HepG2 (cell line): ENCODE data around the gene CD300LB. TPM values are rescaled to one million over a fixed set of nuclear protein-coding genes. Genes with fewer than 3 reads are reported as not detected.

Source experiments
- ADNP ChIP-seq: sonication (generic); formaldehyde crosslinking; IDR thresholded peaks from 2 replicates; pipeline ENCODE4 v1.4.0; 2020; ENCODE audit warnings: missing genetic modification reagents
- CAMTA2 ChIP-seq: sonication (generic); formaldehyde crosslinking; IDR thresholded peaks from 2 replicates; pipeline ENCODE4 v1.4.0; 2020; ENCODE audit warnings: mild to moderate bottlenecking, missing genetic modification reagents, borderline replicate concordance
- CHCHD3 ChIP-seq: sonication (generic); formaldehyde crosslinking; IDR thresholded peaks from 2 replicates; pipeline ENCODE4 v1.8.0; 2022; ENCODE audit warnings: mild to moderate bottlenecking, missing genetic modification reagents, moderate library complexity
- CREB1 ChIP-seq, 2 experiments: fragments of 450-650 bp in 1 of 2; IDR thresholded peaks; 2 replicates each; pipeline ENCODE4 v1.6.1; 2016 to 2017; ENCODE audit warnings: control low read depth in 1 of 2, mild to moderate bottlenecking in 1 of 2, missing compliant biosample characterization in 1 of 2, missing genetic modification characterization in 1 of 2
- HCFC1 ChIP-seq: fragments of 150-350 bp; IDR thresholded peaks from 2 replicates; pipeline ENCODE4 v1.6.1; 2014; ENCODE audit warnings: low read depth, low read length
- HDAC2 ChIP-seq: sonication (generic); formaldehyde crosslinking; IDR thresholded peaks from 2 replicates; pipeline ENCODE4 v1.4.0; 2020; ENCODE audit warnings: missing genetic modification reagents
- JUNB ChIP-seq: sonication (generic); formaldehyde crosslinking; IDR thresholded peaks from 2 replicates; pipeline ENCODE4 v1.8.0; 2022; ENCODE audit warnings: missing genetic modification reagents, mild to moderate bottlenecking, borderline replicate concordance
- MTF1 ChIP-seq: sonication (generic); formaldehyde crosslinking; IDR thresholded peaks from 2 replicates; pipeline ENCODE4 v1.5.0; 2020; ENCODE audit warnings: missing genetic modification reagents
- MYNN ChIP-seq: sonication (generic); formaldehyde crosslinking; IDR thresholded peaks from 2 replicates; pipeline ENCODE4 v1.4.0; 2020; ENCODE audit warnings: mild to moderate bottlenecking, low read depth, missing genetic modification reagents
- NCOA1 ChIP-seq: sonication (generic); formaldehyde crosslinking; IDR thresholded peaks from 2 replicates; pipeline ENCODE4 v1.9.0; 2021; ENCODE audit warnings: missing genetic modification reagents
- NFATC3 ChIP-seq: sonication (generic); formaldehyde crosslinking; IDR thresholded peaks from 2 replicates; pipeline ENCODE4 v1.5.1; 2020; ENCODE audit warnings: mild to moderate bottlenecking, missing genetic modification reagents
- SCMH1 ChIP-seq: sonication (generic); formaldehyde crosslinking; IDR thresholded peaks from 2 replicates; pipeline ENCODE4 v1.9.0; 2021; ENCODE audit warnings: missing genetic modification reagents, mild to moderate bottlenecking, borderline replicate concordance
- SMAD1 ChIP-seq: sonication (generic); formaldehyde crosslinking; IDR thresholded peaks from 2 replicates; pipeline ENCODE4 v1.4.0; 2020; ENCODE audit warnings: missing genetic modification reagents, low read depth, mild to moderate bottlenecking, borderline replicate concordance
- STAT5B ChIP-seq: sonication (generic); formaldehyde crosslinking; IDR thresholded peaks from 2 replicates; pipeline ENCODE4 v1.4.0; 2020; ENCODE audit warnings: missing genetic modification reagents
- TAF15 ChIP-seq: fragments of 200-400 bp; formaldehyde crosslinking; IDR thresholded peaks from one replicate; pipeline ENCODE4 v1.6.1; 2018; ENCODE audit warnings: mild to moderate bottlenecking, low read depth, low read length; ENCODE audit not compliant: poor library complexity, severe bottlenecking
- ZFAT ChIP-seq: sonication (generic); formaldehyde crosslinking; conservative IDR thresholded peaks from 2 replicates; pipeline ENCODE4 v1.8.1; 2023; ENCODE audit warnings: missing genetic modification reagents, inconsistent platforms
- ZNF20 ChIP-seq: sonication (generic); formaldehyde crosslinking; IDR thresholded peaks from 2 replicates; pipeline ENCODE4 v1.4.0; 2020; ENCODE audit warnings: mild to moderate bottlenecking, moderate library complexity, missing genetic modification reagents
- ZNF337 ChIP-seq: sonication (generic); formaldehyde crosslinking; IDR thresholded peaks from 2 replicates; pipeline ENCODE4 v1.5.1; 2020; ENCODE audit warnings: missing genetic modification reagents, low read depth, mild to moderate bottlenecking, borderline replicate concordance
- ZSCAN29 ChIP-seq: sonication (generic); formaldehyde crosslinking; conservative IDR thresholded peaks from 2 replicates; pipeline ENCODE4 v1.4.0; 2020; ENCODE audit warnings: mild to moderate bottlenecking, missing genetic modification reagents
- polyA plus RNA-seq, 8 experiments: library from polyadenylated mRNA; depleted of rRNA in 3 of 8; stranded (reverse) in 7 of 8; unstranded in 1 of 8; fragments of >200 nt; fragmentation: Illumina TruSeq in 4 of 8; extraction: Trizol in 4 of 8; gene quantifications; 2 replicates each; pipeline versions ENCODE4 v1.2.1 to v1.2.3, GENCODE V29; 2011 to 2016; ENCODE audit warnings: low read depth in 4 of 8, missing spikeins in 1 of 8, mixed read lengths in 1 of 8; ENCODE audit not compliant: insufficient read depth in 1 of 8
- total RNA-seq, 5 experiments: library from RNA; depleted of rRNA; stranded (reverse); fragments of >200 nt; fragmentation: Illumina TruSeq; extraction: Trizol; gene quantifications; 2 replicates each; pipeline ENCODE4 v1.2.3, GENCODE V29; 2016; ENCODE audit warnings: low read depth in 1 of 5
- TF ChIP-seq, protein P1 (sequence below): IDR thresholded peaks from 2 replicates; pipeline ENCODE4 v1.6.1; 2016
- TF ChIP-seq, protein P2 (sequence below): sonication (generic); formaldehyde crosslinking; IDR thresholded peaks from 2 replicates; pipeline ENCODE4 v1.4.0; 2020; ENCODE audit warnings: mild to moderate bottlenecking, missing genetic modification reagents
- TF ChIP-seq, protein P3 (sequence below): sonication (generic); formaldehyde crosslinking; IDR thresholded peaks from 2 replicates; pipeline ENCODE4 v1.9.0; 2022; ENCODE audit warnings: missing genetic modification reagents, mild to moderate bottlenecking, borderline replicate concordance
- TF ChIP-seq, protein P4 (sequence below): sonication (generic); formaldehyde crosslinking; IDR thresholded peaks from 2 replicates; pipeline ENCODE4 v1.4.0; 2020; ENCODE audit warnings: missing genetic modification reagents; ENCODE audit errors: not compliant biosample characterization
- TF ChIP-seq, protein P5 (sequence below): sonication (generic); formaldehyde crosslinking; IDR thresholded peaks from 2 replicates; pipeline ENCODE4 v1.4.0; 2020; ENCODE audit warnings: mild to moderate bottlenecking, low read depth, missing genetic modification reagents

Gene CD300LB
- total and polyA plus RNA-seq, 2 of the 13 experiments (the other 11 are each of a cell fraction or from before 2014, with no cell fraction given): not detected

DNA sequence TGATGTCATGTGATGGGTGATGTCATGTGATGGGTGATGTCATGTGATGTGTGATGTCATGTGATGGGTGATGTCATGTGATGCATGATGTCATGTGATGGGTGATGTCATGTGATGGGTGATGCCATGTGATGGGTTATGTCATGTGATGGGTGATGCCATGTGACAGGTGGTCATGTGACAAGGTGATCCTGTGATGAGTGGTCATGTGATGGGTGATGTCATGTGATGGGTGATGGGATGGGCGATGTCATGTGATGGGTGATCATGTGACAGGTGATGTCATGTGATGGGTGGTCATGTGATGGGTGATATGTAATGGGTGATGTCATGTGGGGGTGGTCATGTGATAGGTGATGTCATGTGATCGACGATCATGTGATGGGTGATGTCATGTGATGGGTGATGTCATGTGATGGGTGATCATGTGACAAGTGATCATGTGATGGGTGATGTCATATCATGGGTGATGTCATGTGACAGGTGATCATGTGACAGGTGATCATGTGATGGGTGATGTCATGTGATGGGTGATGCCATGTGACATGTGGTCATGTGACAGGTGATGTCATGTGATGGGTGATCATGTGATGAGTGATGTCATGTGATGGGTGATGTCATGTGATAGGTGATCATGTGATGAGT lies 17.2 kb downstream of the CD300LB start (continued):
- TF ChIP-seq HDAC2 (CRISPR knock-in tag): no peak
- no peak for TF ChIP-seq HCFC1
- TF ChIP-seq CHCHD3: no peak
- TF ChIP-seq ADNP: no peak
- no peak for TF ChIP-seq SCMH1 (CRISPR knock-in tag)
- TF ChIP-seq, protein P1, sequence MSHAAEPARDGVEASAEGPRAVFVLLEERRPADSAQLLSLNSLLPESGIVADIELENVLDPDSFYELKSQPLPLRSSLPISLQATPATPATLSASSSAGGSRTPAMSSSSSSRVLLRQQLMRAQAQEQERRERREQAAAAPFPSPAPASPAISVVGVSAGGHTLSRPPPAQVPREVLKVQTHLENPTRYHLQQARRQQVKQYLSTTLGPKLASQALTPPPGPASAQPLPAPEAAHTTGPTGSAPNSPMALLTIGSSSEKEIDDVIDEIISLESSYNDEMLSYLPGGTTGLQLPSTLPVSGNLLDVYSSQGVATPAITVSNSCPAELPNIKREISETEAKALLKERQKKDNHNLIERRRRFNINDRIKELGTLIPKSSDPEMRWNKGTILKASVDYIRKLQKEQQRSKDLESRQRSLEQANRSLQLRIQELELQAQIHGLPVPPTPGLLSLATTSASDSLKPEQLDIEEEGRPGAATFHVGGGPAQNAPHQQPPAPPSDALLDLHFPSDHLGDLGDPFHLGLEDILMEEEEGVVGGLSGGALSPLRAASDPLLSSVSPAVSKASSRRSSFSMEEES (CRISPR knock-in tag): no peak
- TF ChIP-seq, protein P2, sequence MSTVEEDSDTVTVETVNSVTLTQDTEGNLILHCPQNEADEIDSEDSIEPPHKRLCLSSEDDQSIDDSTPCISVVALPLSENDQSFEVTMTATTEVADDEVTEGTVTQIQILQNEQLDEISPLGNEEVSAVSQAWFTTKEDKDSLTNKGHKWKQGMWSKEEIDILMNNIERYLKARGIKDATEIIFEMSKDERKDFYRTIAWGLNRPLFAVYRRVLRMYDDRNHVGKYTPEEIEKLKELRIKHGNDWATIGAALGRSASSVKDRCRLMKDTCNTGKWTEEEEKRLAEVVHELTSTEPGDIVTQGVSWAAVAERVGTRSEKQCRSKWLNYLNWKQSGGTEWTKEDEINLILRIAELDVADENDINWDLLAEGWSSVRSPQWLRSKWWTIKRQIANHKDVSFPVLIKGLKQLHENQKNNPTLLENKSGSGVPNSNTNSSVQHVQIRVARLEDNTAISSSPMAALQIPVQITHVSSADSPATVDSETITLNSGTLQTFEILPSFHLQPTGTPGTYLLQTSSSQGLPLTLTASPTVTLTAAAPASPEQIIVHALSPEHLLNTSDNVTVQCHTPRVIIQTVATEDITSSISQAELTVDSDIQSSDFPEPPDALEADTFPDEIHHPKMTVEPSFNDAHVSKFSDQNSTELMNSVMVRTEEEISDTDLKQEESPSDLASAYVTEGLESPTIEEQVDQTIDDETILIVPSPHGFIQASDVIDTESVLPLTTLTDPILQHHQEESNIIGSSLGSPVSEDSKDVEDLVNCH: no peak
- TF ChIP-seq ZNF20 (CRISPR knock-in tag): no peak
- TF ChIP-seq, protein P3, sequence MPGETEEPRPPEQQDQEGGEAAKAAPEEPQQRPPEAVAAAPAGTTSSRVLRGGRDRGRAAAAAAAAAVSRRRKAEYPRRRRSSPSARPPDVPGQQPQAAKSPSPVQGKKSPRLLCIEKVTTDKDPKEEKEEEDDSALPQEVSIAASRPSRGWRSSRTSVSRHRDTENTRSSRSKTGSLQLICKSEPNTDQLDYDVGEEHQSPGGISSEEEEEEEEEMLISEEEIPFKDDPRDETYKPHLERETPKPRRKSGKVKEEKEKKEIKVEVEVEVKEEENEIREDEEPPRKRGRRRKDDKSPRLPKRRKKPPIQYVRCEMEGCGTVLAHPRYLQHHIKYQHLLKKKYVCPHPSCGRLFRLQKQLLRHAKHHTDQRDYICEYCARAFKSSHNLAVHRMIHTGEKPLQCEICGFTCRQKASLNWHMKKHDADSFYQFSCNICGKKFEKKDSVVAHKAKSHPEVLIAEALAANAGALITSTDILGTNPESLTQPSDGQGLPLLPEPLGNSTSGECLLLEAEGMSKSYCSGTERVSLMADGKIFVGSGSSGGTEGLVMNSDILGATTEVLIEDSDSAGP (CRISPR knock-in tag): no peak
- no peak for TF ChIP-seq NFATC3 (CRISPR knock-in tag)
- TF ChIP-seq MYNN (CRISPR knock-in tag): no peak
- no peak for TF ChIP-seq NCOA1 (CRISPR knock-in tag)
- TF ChIP-seq STAT5B (CRISPR knock-in tag): no peak
- peak; percentile 98 for TF ChIP-seq CREB1 (IDR thresholded peaks at IDR 0.05)
- peak; percentile 72 for TF ChIP-seq CREB1 (CRISPR knock-in tag; IDR thresholded peaks at IDR 0.05)
- TF ChIP-seq, protein P4, sequence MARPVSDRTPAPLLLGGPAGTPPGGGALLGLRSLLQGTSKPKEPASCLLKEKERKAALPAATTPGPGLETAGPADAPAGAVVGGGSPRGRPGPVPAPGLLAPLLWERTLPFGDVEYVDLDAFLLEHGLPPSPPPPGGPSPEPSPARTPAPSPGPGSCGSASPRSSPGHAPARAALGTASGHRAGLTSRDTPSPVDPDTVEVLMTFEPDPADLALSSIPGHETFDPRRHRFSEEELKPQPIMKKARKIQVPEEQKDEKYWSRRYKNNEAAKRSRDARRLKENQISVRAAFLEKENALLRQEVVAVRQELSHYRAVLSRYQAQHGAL (CRISPR knock-in tag): no peak
- TF ChIP-seq CAMTA2 (CRISPR knock-in tag): no peak
- no peak for TF ChIP-seq ZFAT (CRISPR knock-in tag)
- no peak for TF ChIP-seq JUNB
- TF ChIP-seq ZSCAN29: no peak
- no peak for TF ChIP-seq TAF15
- TF ChIP-seq, protein P5, sequence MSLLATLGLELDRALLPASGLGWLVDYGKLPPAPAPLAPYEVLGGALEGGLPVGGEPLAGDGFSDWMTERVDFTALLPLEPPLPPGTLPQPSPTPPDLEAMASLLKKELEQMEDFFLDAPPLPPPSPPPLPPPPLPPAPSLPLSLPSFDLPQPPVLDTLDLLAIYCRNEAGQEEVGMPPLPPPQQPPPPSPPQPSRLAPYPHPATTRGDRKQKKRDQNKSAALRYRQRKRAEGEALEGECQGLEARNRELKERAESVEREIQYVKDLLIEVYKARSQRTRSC (CRISPR knock-in tag): no peak
- TF ChIP-seq ZNF337 (CRISPR knock-in tag): no peak
- no peak for TF ChIP-seq SMAD1 (CRISPR knock-in tag)
- no peak for TF ChIP-seq MTF1 (CRISPR knock-in tag)
